GM03348 (cell line): ENCODE data around the gene HAS3.
"Not testable (repeated sequence)": the region's sequence is repeated elsewhere in the genome, so short reads cannot be mapped to it uniquely, and the experiment has no call there.

Experiments used
- DNase-seq: peaks from one replicate; pipeline ENCODE4 v3.0.0; 2012; ENCODE audit warnings: low spot score

The HAS3 gene

GRCh38 chr16:69105501-69106361, at the start of gene HAS3:
HAS3 (plus strand) TSS chr16:69105653; CDS start chr16:69109396, 3,743 bp downstream.
- peak; percentile 85 for DNase-seq

- DNase-seq: no peak
Observed at GRCh38 chr16:69055980-69056379, 49.5 kb upstream of the HAS3 start.

- no peak for DNase-seq
Observed at GRCh38 chr16:69056421-69056820, 49.0 kb upstream of the HAS3 start.

- peak; percentile 89 for DNase-seq
Observed at GRCh38 chr16:69057400-69058378, 47.8 kb upstream of the HAS3 start.

- DNase-seq: not testable (repeated sequence)
Observed at GRCh38 chr16:69063491-69063890, 42.0 kb upstream of the HAS3 start.

- no peak for DNase-seq
Observed at GRCh38 chr16:69064124-69064763, 41.2 kb upstream of the HAS3 start.

- DNase-seq: no peak
Observed at GRCh38 chr16:69064764-69065313, 40.6 kb upstream of the HAS3 start.

GRCh38 chr16:69069504-69069903, 35.9 kb upstream of the HAS3 start:
- DNase-seq: no peak

- no peak for DNase-seq
Observed at GRCh38 chr16:69071036-69071435, 34.4 kb upstream of the HAS3 start.

- DNase-seq: no peak
Observed at GRCh38 chr16:69072640-69072974, 32.8 kb upstream of the HAS3 start.

- peak; percentile 79 for DNase-seq
Observed at GRCh38 chr16:69073181-69073702, 32.2 kb upstream of the HAS3 start.

- DNase-seq: no peak
Observed at GRCh38 chr16:69077251-69077650, 28.2 kb upstream of the HAS3 start.

- DNase-seq: no peak
Observed at GRCh38 chr16:69078073-69078472, 27.4 kb upstream of the HAS3 start.

GRCh38 chr16:69079697-69080096, 25.8 kb upstream of the HAS3 start:
- no peak for DNase-seq

GRCh38 chr16:69083306-69083941, 22.0 kb upstream of the HAS3 start:
- DNase-seq: no peak

- peak; percentile 61 for DNase-seq
Observed at GRCh38 chr16:69084289-69084688, 21.2 kb upstream of the HAS3 start.

- no peak for DNase-seq
Observed at GRCh38 chr16:69085032-69085695, 20.3 kb upstream of the HAS3 start.

- no peak for DNase-seq
Observed at GRCh38 chr16:69087161-69087581, 18.3 kb upstream of the HAS3 start.

GRCh38 chr16:69088684-69089083, 16.8 kb upstream of the HAS3 start:
- no peak for DNase-seq

GRCh38 chr16:69089091-69089910, 16.2 kb upstream of the HAS3 start:
- no peak for DNase-seq
